H9 (cell line): ENCODE results near the gene SPTLC1. TPM values are rescaled to one million over a fixed set of nuclear protein-coding genes. Genes with fewer than 3 reads are reported as not detected.
A peak's percentile ranks its signal among the peaks of the same experiment; 100 is the strongest.

ENCODE experiments used
- DNase-seq: peaks from one replicate; pipeline ENCODE4 v3.0.0-alpha.2; 2017
- H2AFZ ChIP-seq: one replicate; pipeline ENCODE4 v1.6.1; 2013; ENCODE audit warnings: mild to moderate bottlenecking, low read length, control low read depth, moderate library complexity
- H2AK5ac ChIP-seq: 2 replicates; pipeline ENCODE4 v1.6.1; 2013; ENCODE audit warnings: low read length, control low read depth, mixed read lengths; ENCODE audit not compliant: insufficient read length
- H2BK120ac ChIP-seq: one replicate; pipeline ENCODE4 v1.6.1; 2013; ENCODE audit warnings: low read depth, mild to moderate bottlenecking, low read length, control low read depth, inconsistent platforms; ENCODE audit not compliant: poor library complexity, severe bottlenecking
- H2BK12ac ChIP-seq: 2 replicates; pipeline ENCODE4 v1.6.1; 2013; ENCODE audit warnings: low read length, control low read depth, mixed read lengths, low read depth; ENCODE audit not compliant: insufficient read length
- H2BK15ac ChIP-seq: 2 replicates; pipeline ENCODE4 v1.6.1; 2013; ENCODE audit warnings: low read depth, low read length, control low read depth
- H2BK20ac ChIP-seq: one replicate; pipeline ENCODE4 v1.6.1; 2013; ENCODE audit warnings: low read depth, mild to moderate bottlenecking, low read length, control low read depth, inconsistent platforms; ENCODE audit not compliant: poor library complexity, severe bottlenecking
- H2BK5ac ChIP-seq: 2 replicates; pipeline ENCODE4 v1.6.1; 2013; ENCODE audit warnings: low read length, control low read depth, mixed read lengths; ENCODE audit not compliant: insufficient read length
- H3K14ac ChIP-seq: 2 replicates; pipeline ENCODE4 v1.6.1; 2013; ENCODE audit warnings: low read length, control low read depth; ENCODE audit not compliant: insufficient read depth
- H3K18ac ChIP-seq: 2 replicates; pipeline ENCODE4 v1.6.1; 2013; ENCODE audit warnings: low read depth, mild to moderate bottlenecking, mixed read lengths, low read length, control low read depth; ENCODE audit not compliant: insufficient read length
- H3K23ac ChIP-seq: 2 replicates; pipeline ENCODE4 v1.6.1; 2013; ENCODE audit warnings: low read length, control low read depth, mixed read lengths, low read depth; ENCODE audit not compliant: insufficient read length
- H3K23me2 ChIP-seq: 2 replicates; pipeline ENCODE4 v1.6.1; 2013; ENCODE audit warnings: low read depth, mild to moderate bottlenecking, mixed read lengths, low read length, control low read depth; ENCODE audit not compliant: insufficient read length, poor library complexity, severe bottlenecking
- H3K27ac ChIP-seq: 2 replicates; pipeline ENCODE4 v1.5.1; 2013; ENCODE audit warnings: low read length, control low read depth, mixed read lengths, low read depth; ENCODE audit not compliant: insufficient read length
- H3K27me3 ChIP-seq: 2 replicates; pipeline ENCODE4 v1.6.1; 2013; ENCODE audit warnings: low read length, control low read depth, inconsistent platforms; ENCODE audit not compliant: insufficient read depth
- H3K4ac ChIP-seq: 2 replicates; pipeline ENCODE4 v1.6.1; 2013; ENCODE audit warnings: low read depth, mild to moderate bottlenecking, control low read depth, inconsistent platforms, low read length, moderate library complexity
- H3K4me1 ChIP-seq: 2 replicates; pipeline ENCODE4 v1.6.1; 2013; ENCODE audit warnings: low read length, control low read depth, inconsistent platforms; ENCODE audit not compliant: insufficient read depth
- H3K4me2 ChIP-seq: 2 replicates; pipeline ENCODE4 v1.6.1; 2013; ENCODE audit warnings: low read length, control low read depth, mixed read lengths; ENCODE audit not compliant: insufficient read length, insufficient read depth
- H3K56ac ChIP-seq: 2 replicates; pipeline ENCODE4 v1.6.1; 2013; ENCODE audit warnings: low read depth, mild to moderate bottlenecking, mixed read lengths, low read length, control low read depth; ENCODE audit not compliant: insufficient read length
- H3K79me1 ChIP-seq: 2 replicates; pipeline ENCODE4 v1.6.1; 2013; ENCODE audit warnings: low read depth, mild to moderate bottlenecking, moderate library complexity, low read length, control low read depth, inconsistent platforms; ENCODE audit not compliant: insufficient read depth, poor library complexity, severe bottlenecking
- H3K79me2 ChIP-seq: 2 replicates; pipeline ENCODE4 v1.6.1; 2013; ENCODE audit warnings: low read length, control low read depth, inconsistent platforms; ENCODE audit not compliant: insufficient read depth
- H3K9ac ChIP-seq: 2 replicates; pipeline ENCODE4 v1.6.1; 2013; ENCODE audit warnings: low read length, control low read depth, mixed read lengths; ENCODE audit not compliant: insufficient read length; ENCODE audit errors: extremely low read depth
- H3K9me3 ChIP-seq: one replicate; pipeline ENCODE4 v1.6.1; 2013; ENCODE audit warnings: low read depth, low read length, inconsistent platforms; ENCODE audit not compliant: control insufficient read depth
- H3T11ph ChIP-seq: one replicate; pipeline ENCODE4 v1.6.1; 2013; ENCODE audit warnings: mild to moderate bottlenecking, low read length, control low read depth, inconsistent platforms
- H4K20me1 ChIP-seq: one replicate; pipeline ENCODE4 v1.6.1; 2013; ENCODE audit not compliant: control insufficient read depth, insufficient read length, insufficient read depth
- H4K5ac ChIP-seq: 2 replicates; pipeline ENCODE4 v1.6.1; 2013; ENCODE audit warnings: low read depth, mild to moderate bottlenecking, mixed read lengths, low read length, control low read depth; ENCODE audit not compliant: insufficient read length
- H4K8ac ChIP-seq: replicated peaks from 2 replicates; pipeline ENCODE4 v1.6.1; 2013; ENCODE audit warnings: low read length, control low read depth, mixed read lengths, low read depth; ENCODE audit not compliant: insufficient read length
- H4K91ac ChIP-seq: 2 replicates; pipeline ENCODE4 v1.6.1; 2013; ENCODE audit warnings: low read depth, mild to moderate bottlenecking, moderate library complexity, mixed read lengths, low read length, control low read depth; ENCODE audit not compliant: insufficient read length
- H3K27ac Mint-ChIP-seq, 3 experiments: 2 replicates in 2 of 3; 3 replicates in 1 of 3; pipeline ENCODE4 v1.8.0; 2020 to 2021; ENCODE audit warnings: mixed read lengths in 3 of 3, mild to moderate bottlenecking in 1 of 3, moderate library complexity in 1 of 3
- H3K27me3 Mint-ChIP-seq: 2 replicates; pipeline ENCODE4 v1.8.0; 2021; ENCODE audit warnings: low read depth, mild to moderate bottlenecking, moderate library complexity, mixed read lengths
- H3K36me3 Mint-ChIP-seq, 3 experiments: 2 replicates in 2 of 3; 3 replicates in 1 of 3; pipeline ENCODE4 v1.8.0; 2020 to 2021; ENCODE audit warnings: low read depth in 3 of 3, mixed read lengths in 3 of 3; ENCODE audit not compliant: insufficient read depth in 1 of 3
- H3K4me1 Mint-ChIP-seq, 2 experiments: 2 replicates each; pipeline ENCODE4 v1.8.0; 2020; ENCODE audit warnings: mixed read lengths in 2 of 2
- H3K4me3 Mint-ChIP-seq, 2 experiments: 2 replicates in 1 of 2; 3 replicates in 1 of 2; pipeline ENCODE4 v1.8.0; 2020 to 2021; ENCODE audit warnings: mild to moderate bottlenecking in 2 of 2, mixed read lengths in 2 of 2, moderate library complexity in 1 of 2
- H3K9me3 Mint-ChIP-seq, 2 experiments: 2 replicates in 1 of 2; 3 replicates in 1 of 2; pipeline ENCODE4 v1.8.0; 2020; ENCODE audit warnings: mild to moderate bottlenecking in 2 of 2, mixed read lengths in 2 of 2, moderate library complexity in 1 of 2
- WGBS: extraction: QIAGEN DNeasy Blood & Tissue Kit; methylation state at CpG from one replicate; pipeline ENCODE4 v1.1.7; 2013; ENCODE audit warnings: missing lambda C conversion rate, low lambda C conversion rate, mixed read lengths; ENCODE audit not compliant: insufficient read length; ENCODE audit errors: extremely low coverage; 5-methylcytosine and 5-hydroxymethylcytosine counted together
- total RNA-seq: library from RNA; stranded (reverse); gene quantifications from 2 replicates; pipeline ENCODE4 v1.2.1, GENCODE V29; 2021
- TF ChIP-seq, protein P1 (sequence below): fragments of 200-600 bp; sonication (generic); conservative IDR thresholded peaks from 3 replicates; pipeline ENCODE4 v1.8.0; 2021; ENCODE audit warnings: antibody characterized with exemption, mild to moderate bottlenecking

Gene SPTLC1
- total RNA-seq, 1 experiment from 2014 or later: 73.5 TPM

DNA sequence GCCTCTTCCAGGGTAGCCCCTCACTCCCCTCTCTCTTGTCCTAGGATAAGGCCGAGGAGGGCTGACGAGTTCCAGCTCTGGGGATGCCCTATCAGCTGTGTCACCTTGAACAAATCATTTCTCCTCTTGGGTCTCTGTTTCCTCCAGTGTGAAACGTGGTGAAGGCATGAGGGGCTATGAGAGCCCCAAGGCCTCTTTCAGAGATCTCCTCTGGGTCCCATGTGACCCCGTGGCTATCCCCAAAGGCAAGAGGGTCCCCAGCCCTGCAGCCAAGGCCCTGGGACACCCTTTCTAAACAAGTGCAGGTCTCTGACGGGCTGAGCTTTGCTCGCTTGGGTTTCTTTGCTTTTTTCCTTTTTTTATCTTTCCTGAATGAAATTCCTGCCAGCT lies 25.5 kb upstream of the SPTLC1 start:
- Histone ChIP-seq H3K23ac (no peak overlapping the region), H3K79me2 (no peaks in the 10 kb centered on the region), H2BK5ac (no peak overlapping the region), H3K23me2 (peaks cover 5% of the 10 kb centered on the region), H3K79me1 (no peaks in the 10 kb centered on the region), H3K27ac (no peak overlapping the region), H2BK12ac (no peak overlapping the region), H4K91ac (no peak overlapping the region), H4K5ac (no peak overlapping the region), H3K4ac (no peak overlapping the region), H3K56ac (no peak overlapping the region), H2AK5ac (no peak overlapping the region), H3K9me3 (no peaks in the 10 kb centered on the region), H3K27me3 (peaks cover 3% of the 10 kb centered on the region; the same call in 1 of the 2 replicates), H3K4me2 (peak overlapping the region; percentile 63), H4K8ac (no peak overlapping the region), H4K20me1 (no peaks in the 10 kb centered on the region), H2AFZ (no peak overlapping the region), H3K18ac (no peak overlapping the region), H3K14ac (no peak overlapping the region), H2BK15ac (no peak overlapping the region), H3T11ph (no peak overlapping the region), H2BK20ac (no peak overlapping the region), H3K9ac (no peak overlapping the region), H2BK120ac (no peak overlapping the region), H3K4me1 (no peaks in the 10 kb centered on the region; the same call in 1 of the 2 replicates)
- peaks cover 0 to 2% (median 0%) of the 10 kb centered on the region in 3 experiments; a peak in 1 of 7 replicates for H3K36me3 Mint-ChIP-seq
- DNase-seq: no peak
- no CpG with 5 or more reads among the region's 6 CpGs for WGBS
- H3K27ac Mint-ChIP-seq: no peak overlapping the region
- TF ChIP-seq, protein P1, sequence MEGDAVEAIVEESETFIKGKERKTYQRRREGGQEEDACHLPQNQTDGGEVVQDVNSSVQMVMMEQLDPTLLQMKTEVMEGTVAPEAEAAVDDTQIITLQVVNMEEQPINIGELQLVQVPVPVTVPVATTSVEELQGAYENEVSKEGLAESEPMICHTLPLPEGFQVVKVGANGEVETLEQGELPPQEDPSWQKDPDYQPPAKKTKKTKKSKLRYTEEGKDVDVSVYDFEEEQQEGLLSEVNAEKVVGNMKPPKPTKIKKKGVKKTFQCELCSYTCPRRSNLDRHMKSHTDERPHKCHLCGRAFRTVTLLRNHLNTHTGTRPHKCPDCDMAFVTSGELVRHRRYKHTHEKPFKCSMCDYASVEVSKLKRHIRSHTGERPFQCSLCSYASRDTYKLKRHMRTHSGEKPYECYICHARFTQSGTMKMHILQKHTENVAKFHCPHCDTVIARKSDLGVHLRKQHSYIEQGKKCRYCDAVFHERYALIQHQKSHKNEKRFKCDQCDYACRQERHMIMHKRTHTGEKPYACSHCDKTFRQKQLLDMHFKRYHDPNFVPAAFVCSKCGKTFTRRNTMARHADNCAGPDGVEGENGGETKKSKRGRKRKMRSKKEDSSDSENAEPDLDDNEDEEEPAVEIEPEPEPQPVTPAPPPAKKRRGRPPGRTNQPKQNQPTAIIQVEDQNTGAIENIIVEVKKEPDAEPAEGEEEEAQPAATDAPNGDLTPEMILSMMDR: no peak
- peak overlapping the region; percentile 69 to 81 for H3K4me3 Mint-ChIP-seq
- H3K9me3 Mint-ChIP-seq: no peaks in the 10 kb centered on the region
- peaks cover 35% of the 10 kb centered on the region for H3K27me3 Mint-ChIP-seq
- H3K4me1 Mint-ChIP-seq: peaks cover 11 to 12% of the 10 kb centered on the region in 2 experiments
